Germinal center (tissue), 1 donor: ENCODE data around the gene PC.

Experiments
- DNase-seq: peaks from one replicate; pipeline ENCODE4 v3.0.0; 2012; ENCODE audit warnings: mixed read lengths, low spot score

PC gene

GRCh38 chr11:66864924-66865697, 93.1 kb downstream of the PC start:
- DNase-seq = no peak

GRCh38 chr11:66864172-66864901, 93.8 kb downstream of the PC start:
- no peak for DNase-seq

- DNase-seq = no peak
Measured at GRCh38 chr11:66863428-66864125, 94.6 kb downstream of the PC start.

- DNase-seq = no peak
Measured at GRCh38 chr11:66862559-66863037, 95.6 kb downstream of the PC start.

GRCh38 chr11:66861774-66862558, 96.2 kb downstream of the PC start:
- no peak for DNase-seq

GRCh38 chr11:66861038-66861773, 97.0 kb downstream of the PC start:
- DNase-seq = no peak

- no peak for DNase-seq
Measured at GRCh38 chr11:66860449-66860831, 97.7 kb downstream of the PC start.

GRCh38 chr11:66859686-66860448, 98.3 kb downstream of the PC start:
- no peak for DNase-seq

GRCh38 chr11:66858939-66859685, 99.1 kb downstream of the PC start:
- DNase-seq = no peak

- no peak for DNase-seq
Measured at GRCh38 chr11:66858186-66858938, 99.8 kb downstream of the PC start.

GRCh38 chr11:66857927-66858185, 100.3 kb downstream of the PC start:
- DNase-seq = no peak

- DNase-seq = no peak
Measured at GRCh38 chr11:66857234-66857926, 100.8 kb downstream of the PC start.

- DNase-seq = peak; percentile 68
Measured at GRCh38 chr11:66856496-66857233, 101.5 kb downstream of the PC start, which contains the start of gene LRFN4. TSS of gene LRFN4 (plus strand) at chr11:66857064. CDS start at chr11:66857745, 681 bp downstream.

- DNase-seq = peak; percentile 93
Measured at GRCh38 chr11:66855574-66856495, 102.3 kb downstream of the PC start.

GRCh38 chr11:66854729-66855211, 103.4 kb downstream of the PC start:
- DNase-seq = no peak

- DNase-seq = no peak
Measured at GRCh38 chr11:66854231-66854661, 103.9 kb downstream of the PC start.
